Suppressor macrophage (primary cell): ENCODE data around the gene SEMA3F.

Experiments used
- DNase-seq, 4 experiments: peaks; one replicate each; pipeline ENCODE4 v3.0.0-alpha.2; 2020 to 2022

Gene SEMA3F

DNA sequence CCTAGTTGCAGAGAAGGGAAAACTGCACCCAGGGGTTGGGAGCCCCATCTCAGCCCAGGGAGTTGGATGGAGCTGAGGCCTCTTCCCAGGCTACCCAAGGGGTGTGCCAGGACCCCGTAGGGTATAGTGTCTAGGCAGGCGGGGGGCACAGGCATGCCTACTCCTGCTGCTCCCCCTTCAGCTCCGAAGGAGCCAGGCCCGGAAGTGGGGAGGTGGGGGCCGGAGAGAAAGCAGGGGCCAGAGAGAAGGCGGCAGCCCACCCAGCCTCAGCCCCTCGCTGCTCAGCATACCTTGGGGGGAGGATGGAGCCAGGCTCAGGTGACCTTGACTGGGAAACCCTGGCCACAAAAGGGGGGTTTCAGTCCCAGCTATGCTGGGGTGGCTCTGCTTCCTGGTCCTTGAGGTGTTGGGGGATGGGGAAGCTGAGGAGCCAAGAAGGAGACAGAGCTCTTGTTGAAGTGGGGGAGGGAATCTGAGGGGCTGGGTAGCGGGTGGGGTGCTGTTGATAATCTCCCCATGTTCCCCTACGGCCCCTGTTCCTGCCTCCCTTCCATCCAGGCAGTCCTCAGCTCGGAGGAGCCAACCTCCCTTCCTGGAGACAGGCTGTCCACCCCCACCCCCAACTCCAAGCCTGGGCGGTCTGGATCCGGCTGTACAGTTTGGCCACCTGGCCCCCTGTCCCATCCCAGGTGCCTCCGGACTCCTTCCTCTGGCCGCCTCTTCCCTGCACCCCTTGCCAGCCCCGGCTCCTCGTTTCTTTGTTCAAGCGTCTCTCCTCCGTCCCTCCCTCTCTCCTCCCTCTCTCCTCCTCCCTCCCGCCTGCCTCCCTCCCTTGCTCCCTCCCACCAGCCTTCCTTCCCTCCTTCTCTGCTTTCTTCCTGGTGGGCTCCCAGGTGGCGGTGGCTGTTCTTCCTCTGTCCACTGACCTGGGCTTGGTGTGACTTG lies 1.7 kb downstream of the SEMA3F start:
- no peak for DNase-seq

DNA sequence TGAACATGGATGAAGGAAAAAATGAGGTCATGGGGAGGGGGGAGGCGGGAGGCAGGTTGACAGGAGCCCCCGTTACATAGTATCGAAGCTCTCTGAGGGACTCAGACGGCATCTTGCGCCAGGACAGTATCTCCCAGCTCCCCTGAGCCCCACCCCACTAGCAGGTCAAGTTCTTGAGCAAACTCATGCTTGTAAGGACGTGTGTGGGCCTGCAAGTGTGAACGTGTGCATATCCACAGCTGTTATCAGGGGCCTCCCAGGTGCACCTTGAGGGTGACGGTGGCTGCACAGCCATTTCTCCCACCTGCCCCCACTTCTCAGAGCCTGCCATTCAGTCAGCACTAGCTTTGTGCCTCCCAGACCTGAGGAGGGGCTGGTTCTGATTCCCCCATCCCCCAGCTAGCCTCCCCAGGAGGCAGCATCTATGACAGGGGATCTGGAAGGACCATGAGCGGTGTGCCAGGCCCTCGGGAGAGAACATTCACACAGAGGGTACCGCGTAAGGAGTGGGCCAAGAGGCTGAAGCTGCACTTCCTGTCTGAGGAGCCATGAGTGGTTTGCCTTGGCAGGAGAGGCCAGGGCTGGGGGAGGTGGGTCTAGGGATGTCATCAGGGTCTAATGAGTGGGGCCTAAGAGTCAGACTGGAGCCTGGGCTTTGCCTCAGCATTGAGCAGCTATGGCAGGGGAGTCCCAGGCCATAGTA lies 2.9 kb downstream of the SEMA3F start:
- DNase-seq: no peak

DNA sequence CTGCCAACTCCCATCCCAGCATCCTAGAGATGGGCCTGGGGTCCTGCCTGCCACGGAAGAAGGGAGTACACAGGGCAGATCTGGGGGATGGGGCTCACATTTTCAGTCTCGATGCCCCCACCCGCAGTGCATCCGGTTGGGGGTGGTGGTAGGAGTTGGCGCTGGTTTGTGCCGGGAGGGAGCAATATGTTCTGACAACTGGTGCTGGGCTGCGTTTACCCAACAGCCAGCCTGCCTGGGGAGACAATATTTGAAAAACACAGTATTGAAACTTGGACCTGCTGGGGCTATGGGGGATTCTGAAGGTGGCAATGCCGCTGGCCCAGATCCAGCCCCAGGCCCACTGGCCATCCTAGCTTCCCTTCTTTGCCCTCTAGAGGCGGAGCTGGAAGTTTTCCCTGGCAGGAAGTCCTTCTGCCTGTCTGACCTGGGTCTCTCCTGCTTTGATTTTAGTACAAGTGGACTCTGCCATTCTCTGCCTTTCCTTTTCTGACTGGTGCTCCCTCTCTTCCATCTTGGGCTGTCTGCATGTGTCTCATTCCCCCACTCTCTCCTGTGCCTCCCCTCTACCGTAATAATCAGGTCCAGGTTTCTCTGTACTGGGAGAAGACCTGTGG lies 3.5 kb downstream of the SEMA3F start:
- no peak for DNase-seq

DNA sequence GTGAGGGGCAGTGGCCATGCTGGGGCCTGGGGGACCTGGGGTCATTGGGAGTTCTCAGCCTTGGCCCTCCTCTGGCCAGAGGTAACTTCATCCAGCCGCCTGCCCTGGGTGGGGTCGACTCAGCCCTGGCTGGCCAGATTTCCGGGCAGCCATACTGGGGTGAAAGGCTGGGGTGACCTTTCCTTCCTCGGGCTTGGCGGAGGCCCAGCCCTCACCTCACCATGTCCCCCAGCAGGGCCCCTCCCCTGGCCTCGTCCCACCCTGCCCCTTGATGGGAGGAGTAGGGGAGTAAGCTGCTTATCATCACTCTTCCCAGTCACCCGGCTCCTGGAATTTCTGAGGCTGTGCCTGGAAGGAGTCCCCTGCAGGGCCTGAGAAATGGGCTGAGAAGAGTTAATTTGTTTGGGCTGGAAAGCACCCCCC lies 5.4 kb downstream of the SEMA3F start:
- no peak for DNase-seq

DNA sequence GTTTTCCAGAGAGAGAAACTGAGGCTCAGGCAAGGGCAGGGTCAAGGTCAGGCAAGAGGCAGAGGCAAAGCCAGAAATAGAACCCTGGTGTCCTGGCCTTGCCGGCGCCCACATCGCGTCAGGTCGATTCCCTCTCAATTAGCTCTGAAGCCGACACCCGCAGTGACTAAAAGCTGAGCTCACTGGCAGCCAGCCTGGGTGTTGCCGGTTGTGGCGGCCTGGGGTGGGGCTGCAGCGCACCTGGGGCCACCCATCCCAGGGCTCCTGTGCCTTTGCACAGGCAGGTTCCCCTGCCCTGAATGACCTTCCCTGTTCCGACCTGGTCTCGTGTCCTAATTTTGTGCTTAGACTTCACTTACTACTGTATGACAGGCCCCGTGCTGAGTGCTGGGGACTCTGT lies 6.2 kb downstream of the SEMA3F start:
- DNase-seq: no peak

- DNase-seq: no peak
Measured at GRCh38 chr3:50162034-50162883, 7.1 kb downstream of the SEMA3F start.

- DNase-seq: no peak
Measured at GRCh38 chr3:50163572-50164455, 8.7 kb downstream of the SEMA3F start.

- DNase-seq: no peak
Measured at GRCh38 chr3:50164481-50164880, 9.4 kb downstream of the SEMA3F start.

DNA sequence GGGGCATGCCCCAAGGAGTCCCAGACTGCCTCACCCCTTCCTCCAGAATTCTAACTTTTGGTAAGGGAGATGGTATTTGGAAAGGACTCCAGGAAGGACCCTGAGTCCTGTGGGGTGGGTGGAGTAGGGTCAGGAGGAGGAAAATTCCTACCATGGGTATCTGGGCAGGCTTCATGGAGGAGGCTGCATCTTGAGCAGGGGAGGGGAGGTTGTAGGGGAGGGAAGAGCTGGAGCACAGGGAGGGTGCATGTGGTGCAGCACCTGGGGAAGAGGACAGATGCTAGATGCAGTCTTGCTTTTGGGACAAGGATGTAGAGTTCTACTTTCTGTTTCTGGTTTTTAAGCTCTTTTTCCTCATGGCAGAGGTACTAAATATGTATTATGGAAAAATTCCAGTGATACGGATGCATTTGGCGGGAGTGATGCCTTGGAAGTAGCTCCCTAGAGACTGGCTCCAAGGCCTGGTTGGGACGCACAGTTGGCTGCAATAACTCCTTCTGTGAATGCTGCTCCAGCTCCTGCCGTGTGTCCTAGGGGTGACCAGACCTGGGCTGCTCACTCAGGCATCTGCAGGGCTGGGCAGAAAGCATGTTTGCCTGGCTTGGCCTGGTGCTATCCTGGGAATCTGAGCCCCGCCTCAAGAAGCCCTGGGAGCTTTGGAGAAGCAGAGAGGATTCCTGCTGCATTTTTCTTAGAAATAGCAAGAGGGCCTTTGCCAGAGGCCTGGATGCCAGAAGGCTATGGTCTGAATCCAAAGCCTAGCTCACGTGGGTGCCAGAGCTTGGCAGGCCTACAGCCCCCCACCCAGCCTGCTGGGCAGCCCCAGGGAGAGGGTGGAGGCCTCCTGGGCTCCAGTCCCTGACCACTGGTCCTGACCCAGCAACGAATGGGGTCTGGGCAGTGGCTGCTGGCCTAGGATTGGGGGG lies 10.1 kb downstream of the SEMA3F start:
- no peak for DNase-seq

DNA sequence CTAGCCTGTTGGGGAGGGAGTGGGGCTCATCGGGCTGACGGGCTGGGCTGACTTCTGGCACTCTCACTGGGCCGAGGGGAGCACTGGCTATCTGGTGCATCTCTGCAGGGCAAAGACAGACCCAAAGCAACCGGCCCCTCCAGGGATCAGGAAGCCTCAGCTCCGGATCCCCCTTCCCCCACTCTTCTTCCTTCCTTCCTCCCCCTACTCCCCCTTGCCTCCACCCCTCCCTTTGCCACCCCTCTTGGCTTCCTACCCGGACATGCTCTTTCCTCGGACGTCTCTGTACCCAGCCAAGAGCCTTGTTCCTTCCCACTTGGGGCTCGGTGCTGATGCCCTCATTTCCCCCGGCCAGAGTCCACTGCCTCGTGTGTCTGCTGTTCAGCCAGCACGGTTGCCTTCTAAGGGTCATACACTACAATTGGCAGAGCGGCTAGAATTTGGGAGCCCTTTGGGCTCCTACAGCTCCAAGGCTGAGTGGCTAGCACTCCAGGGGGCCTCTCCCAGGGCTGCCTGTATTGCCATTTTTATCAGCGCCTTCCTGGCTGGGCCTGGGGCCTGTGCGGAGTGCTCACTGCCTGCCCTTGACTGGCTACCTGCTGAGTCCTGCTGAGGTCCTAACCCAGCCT lies 10.9 kb downstream of the SEMA3F start:
- DNase-seq: no peak

GRCh38 chr3:50166620-50167019 lies 11.5 kb downstream of the SEMA3F start:
- DNase-seq: no peak

GRCh38 chr3:50167069-50167840 lies 12.1 kb downstream of the SEMA3F start:
- DNase-seq: no peak

- DNase-seq: no peak
Measured at GRCh38 chr3:50167841-50168209, 12.7 kb downstream of the SEMA3F start.

- DNase-seq: no peak
Measured at GRCh38 chr3:50168388-50168787, 13.3 kb downstream of the SEMA3F start.

DNA sequence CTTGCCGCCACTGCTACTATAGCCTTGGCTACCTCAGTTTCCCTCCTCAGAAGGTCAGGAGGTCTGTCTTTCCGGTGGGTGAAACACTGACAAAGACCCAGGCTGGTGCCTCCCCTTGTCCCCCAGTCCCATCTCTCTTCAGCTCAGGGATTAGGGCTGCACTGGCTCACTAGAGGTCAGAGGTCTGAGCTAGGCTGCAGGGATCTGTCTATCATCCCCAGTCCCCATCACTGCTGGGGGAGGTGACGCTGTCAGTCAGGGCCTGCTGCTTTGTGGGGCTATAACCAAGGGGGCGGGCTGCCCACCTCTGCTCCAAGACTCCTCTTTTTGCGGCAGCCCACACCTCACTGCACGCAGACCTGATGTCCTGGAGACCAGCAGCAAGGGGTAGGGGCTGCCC lies 13.7 kb downstream of the SEMA3F start:
- DNase-seq: no peak

GRCh38 chr3:50169232-50169832 lies 14.2 kb downstream of the SEMA3F start:
- DNase-seq: no peak

DNA sequence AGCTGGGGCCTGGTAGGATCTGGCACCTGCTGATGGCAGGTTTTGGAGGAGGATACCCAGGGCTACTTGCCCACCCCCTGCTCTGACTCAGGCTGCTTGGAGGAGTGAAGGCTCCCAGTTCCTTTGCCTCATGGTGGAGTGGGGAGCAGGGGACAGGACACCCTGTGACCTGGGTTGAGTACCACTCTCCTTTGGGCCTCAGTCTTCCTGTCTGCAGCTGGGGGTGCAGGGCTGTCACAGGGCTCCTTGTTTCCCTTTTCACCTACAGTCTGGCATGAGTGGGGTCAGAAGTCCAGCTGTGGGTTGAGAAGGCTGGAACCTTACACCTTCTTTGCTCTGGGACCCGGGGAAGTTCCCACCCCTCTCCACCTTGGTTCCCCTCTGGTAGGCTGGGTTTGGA lies 14.7 kb downstream of the SEMA3F start:
- DNase-seq: no peak

DNA sequence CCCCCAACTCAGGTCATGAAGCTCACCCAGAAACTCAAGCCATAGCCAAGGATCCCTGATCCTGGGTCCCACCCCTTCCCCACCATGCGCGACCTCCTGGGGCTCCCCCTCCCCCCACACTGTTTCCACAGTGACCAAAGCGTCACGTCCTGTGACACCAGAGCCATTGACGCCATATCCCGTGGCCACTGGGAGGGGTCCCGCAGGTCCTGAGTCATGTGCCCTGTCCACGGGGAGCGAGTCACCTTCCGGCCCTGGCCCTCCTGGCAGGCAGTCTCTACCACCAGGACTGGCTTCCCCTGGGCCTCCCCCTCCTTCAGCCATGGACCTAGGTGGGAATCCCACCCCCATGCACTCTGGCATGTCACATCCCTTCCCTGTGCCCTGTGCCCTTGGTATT lies 15.6 kb downstream of the SEMA3F start:
- peak; percentile 26 to 67 (median 42) for DNase-seq
